T-helper 1 cell (primary cell): Measurements from ENCODE around the gene C16orf96.

ENCODE experiments used
- DNase-seq, 5 donors: peaks; one replicate each; pipeline ENCODE4 v3.0.0-alpha.2; 2012 to 2020
- total RNA-seq, 4 donors: gene quantifications; one replicate each; lab custom pipeline; 2026; lab: John Stamatoyannopoulos, UW

Gene C16orf96
- total RNA-seq, result 0 to 1.6 (median 0.41) reads per million in 4 donors

GRCh38 chr16:4556112-4556511, at the start of gene C16orf96:
Gene C16orf96, plus strand, starts transcription at chr16:4556340. Its CDS starts 150 bp downstream, at chr16:4556490.
- no peak for DNase-seq

- peak in 4 of 5 donors; percentile 47 to 77 (median 50) for DNase-seq
Observed at GRCh38 chr16:4506450-4506849, 49.7 kb upstream of the C16orf96 start.

- DNase-seq, result no peak
Observed at GRCh38 chr16:4507588-4508345, 48.4 kb upstream of the C16orf96 start.

- no peak for DNase-seq
Observed at GRCh38 chr16:4508806-4509205, 47.3 kb upstream of the C16orf96 start.

GRCh38 chr16:4509420-4509819, 46.7 kb upstream of the C16orf96 start:
- DNase-seq, result no peak

GRCh38 chr16:4510131-4510530, 46.0 kb upstream of the C16orf96 start:
- DNase-seq, result no peak

GRCh38 chr16:4510747-4511426, 45.3 kb upstream of the C16orf96 start:
- DNase-seq, result no peak

- no peak for DNase-seq
Observed at GRCh38 chr16:4511441-4512082, 44.6 kb upstream of the C16orf96 start.

- no peak for DNase-seq
Observed at GRCh38 chr16:4512473-4512872, 43.7 kb upstream of the C16orf96 start.

- no peak for DNase-seq
Observed at GRCh38 chr16:4513086-4513860, 42.9 kb upstream of the C16orf96 start.

GRCh38 chr16:4513881-4514280, 42.3 kb upstream of the C16orf96 start:
- no peak for DNase-seq

GRCh38 chr16:4514606-4515005, 41.5 kb upstream of the C16orf96 start:
- no peak for DNase-seq

GRCh38 chr16:4515611-4516233, 40.4 kb upstream of the C16orf96 start:
- peak in 1 of 5 donors; percentile 53 for DNase-seq

GRCh38 chr16:4517812-4518680, 38.1 kb upstream of the C16orf96 start:
- no peak for DNase-seq

GRCh38 chr16:4519274-4520058, 36.7 kb upstream of the C16orf96 start:
- DNase-seq, result no peak

GRCh38 chr16:4520913-4521312, 35.2 kb upstream of the C16orf96 start:
- no peak for DNase-seq

- no peak for DNase-seq
Observed at GRCh38 chr16:4522051-4522581, 34.0 kb upstream of the C16orf96 start.

- DNase-seq, result no peak
Observed at GRCh38 chr16:4523686-4524085, 32.5 kb upstream of the C16orf96 start.

GRCh38 chr16:4524571-4524970, 31.6 kb upstream of the C16orf96 start:
- DNase-seq, result no peak

GRCh38 chr16:4525069-4525468, 31.1 kb upstream of the C16orf96 start:
- DNase-seq, result no peak
